Measurements from ENCODE around the gene TOM1.

Gene TOM1

GRCh38 chr22:35324762-35325161 is 25.1 kb downstream of the TOM1 start:
- no peak for DNase-seq

GRCh38 chr22:35325209-35325608 is 25.5 kb downstream of the TOM1 start:
- no peak for DNase-seq

- DNase-seq, result no peak
These were observed 27.3 kb downstream of the TOM1 start for GRCh38 chr22:35326854-35327562.

GRCh38 chr22:35327690-35328471 is 28.2 kb downstream of the TOM1 start:
- DNase-seq, result no peak

DNA sequence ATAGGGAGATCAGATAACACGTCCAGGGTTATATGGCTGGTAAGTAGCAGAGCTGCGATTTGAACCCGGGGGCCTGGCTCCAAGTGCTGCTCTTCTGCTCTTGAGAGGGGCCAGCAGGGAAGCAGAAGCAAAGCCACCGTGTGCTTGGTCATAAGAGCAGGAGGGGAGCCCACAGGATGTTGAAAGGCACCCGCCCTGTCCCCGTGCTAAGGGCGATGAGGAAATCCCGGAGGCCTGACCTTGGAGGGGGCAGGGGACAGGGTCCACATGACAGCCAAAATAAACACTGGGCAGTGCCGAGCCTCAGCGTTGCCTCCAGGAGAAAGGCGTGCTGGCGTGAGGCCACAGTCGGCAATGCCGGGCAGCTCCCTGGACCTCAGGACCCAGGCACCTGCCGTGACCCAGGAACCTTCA is 28.8 kb downstream of the TOM1 start:
- no peak for DNase-seq

DNA sequence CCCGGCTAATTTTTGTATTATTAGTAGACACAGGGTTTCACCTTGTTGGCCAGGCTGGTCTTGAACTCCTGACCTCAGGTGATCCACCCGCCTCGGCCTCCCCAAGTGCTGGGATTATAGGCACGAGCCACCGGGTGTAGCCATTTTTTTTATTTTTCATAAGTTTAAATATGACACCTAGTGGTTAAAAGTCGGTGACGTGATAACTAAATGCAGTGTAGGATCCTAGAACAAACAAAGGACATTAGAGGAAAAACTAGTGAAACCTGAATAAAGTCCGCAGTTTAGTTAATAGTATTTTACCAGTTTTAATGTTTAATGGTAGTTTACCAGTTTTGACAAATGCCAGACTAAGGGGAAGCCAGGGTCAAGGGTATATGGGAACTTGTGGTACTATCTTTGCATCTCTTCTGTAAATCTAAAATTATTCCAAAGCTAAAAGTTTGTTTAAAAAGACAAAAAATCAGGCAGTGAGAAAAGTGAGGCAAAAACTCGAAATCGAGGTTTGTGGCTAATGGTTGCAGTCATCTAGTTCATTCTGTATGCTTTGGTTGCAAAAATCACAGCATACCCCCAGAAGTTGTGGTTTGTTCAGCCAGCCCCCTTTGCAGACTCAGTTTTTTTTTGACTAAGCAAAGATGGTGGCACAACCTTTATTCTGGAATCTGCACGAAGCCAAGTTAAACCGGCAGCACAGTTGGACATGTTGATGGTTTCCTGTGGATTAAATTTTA is 29.6 kb downstream of the TOM1 start:
- DNase-seq, result no peak

- peak in 3 of 14 donors; percentile 6 to 35 (median 25) for DNase-seq
These were observed 30.7 kb downstream of the TOM1 start for GRCh38 chr22:35330258-35330861.

GRCh38 chr22:35332278-35332677 is 32.6 kb downstream of the TOM1 start:
- no peak for DNase-seq

DNA sequence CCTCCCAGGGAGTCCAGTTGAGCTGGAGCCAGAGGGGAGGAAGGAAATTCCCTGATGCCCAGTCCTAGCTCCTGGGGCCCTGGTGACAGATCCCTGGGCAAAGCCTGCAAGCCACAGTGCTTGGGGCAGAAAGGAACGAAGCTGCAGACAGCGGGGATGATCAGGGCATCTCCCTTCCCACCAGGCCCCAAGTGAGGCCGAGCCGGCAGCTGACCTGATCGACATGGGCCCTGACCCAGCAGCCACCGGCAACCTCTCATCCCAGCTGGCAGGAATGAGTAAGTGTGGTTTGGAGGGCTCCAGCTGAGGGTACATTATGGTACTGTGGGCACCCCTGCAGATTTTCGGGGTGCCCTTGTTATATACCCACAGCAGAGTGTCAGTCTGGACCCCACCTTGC is 33.5 kb downstream of the TOM1 start:
- DNase-seq, result no peak

DNA sequence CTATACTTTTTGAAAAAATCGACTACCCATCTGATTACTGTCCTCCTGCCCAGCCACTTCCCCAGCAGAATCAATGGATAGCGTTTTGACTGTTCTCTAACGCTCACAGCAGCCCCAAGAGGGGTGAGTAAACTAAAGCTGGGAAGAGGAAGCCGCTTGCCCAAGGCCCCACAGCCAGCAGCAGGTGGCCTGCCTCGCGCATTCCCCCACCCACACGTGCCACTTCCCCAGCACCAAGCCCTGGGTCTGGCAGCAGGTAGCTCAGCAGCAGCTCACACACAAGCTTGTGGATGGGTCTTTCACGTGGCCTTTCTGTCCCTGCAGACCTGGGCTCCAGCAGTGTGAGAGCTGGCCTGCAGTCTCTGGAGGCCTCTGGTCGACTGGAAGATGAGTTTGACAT is 34.3 kb downstream of the TOM1 start:
- DNase-seq, result no peak

GRCh38 chr22:35335468-35335867 is 35.8 kb downstream of the TOM1 start:
- no peak for DNase-seq

DNA sequence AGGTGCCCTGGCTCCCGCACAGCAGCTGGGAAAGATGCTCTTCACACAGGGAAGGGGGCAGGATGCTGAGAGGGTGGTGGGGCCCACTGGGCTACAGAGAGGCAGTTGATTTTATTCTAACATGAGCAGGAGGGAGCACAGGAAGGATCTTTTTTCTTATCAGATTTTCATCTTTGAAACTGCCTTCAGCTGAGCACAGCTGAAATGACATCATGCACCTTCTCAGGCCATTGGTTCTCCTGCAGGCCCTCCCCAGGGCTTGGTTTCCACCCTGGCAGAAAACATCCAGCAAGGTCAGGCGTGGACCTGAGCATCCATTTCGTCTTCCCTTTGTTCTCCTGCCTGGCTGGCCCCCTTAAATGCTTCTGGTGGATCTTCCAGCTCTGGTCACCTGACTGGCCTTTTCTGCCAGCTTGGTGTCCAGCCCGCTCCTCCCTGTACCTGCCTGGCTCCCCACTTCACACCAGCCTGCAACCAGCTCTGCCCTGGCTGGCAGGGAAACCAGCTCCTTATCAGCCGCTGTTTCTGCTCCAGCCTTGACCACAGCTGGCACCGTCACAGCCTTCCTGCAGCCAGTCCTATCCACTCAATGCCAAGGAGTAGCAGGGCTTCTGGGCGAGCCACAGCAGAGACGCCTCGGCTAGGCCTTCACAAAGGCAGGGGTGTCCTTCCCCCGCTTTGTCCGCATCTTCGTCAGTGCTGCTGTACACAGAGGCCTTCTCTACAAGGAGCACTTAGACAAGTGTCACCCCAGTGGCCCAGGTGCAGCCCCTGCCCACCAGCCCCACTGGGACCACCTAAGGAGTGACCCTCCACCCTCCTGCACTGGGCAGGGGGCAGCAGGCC is 36.5 kb downstream of the TOM1 start:
- DNase-seq, result no peak

DNA sequence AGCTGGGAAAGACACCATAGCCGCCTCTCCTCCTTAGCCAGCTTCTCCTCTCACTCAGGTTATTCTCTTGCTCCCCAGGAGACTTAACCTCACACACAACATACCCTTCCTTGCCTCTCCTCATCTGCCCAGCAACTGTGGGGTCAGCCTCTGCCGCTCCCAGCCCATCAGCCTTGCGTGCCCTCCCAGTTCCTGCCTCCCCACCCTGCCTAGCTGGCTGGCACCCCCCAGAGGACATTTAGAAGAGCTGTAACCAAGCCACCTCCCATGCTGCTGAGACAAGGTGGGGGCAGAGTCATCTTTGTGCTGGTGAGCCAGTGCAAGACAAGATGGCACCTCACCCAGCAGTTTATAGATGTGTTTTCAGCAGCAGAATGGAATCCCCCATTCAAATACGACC is 38.2 kb downstream of the TOM1 start:
- DNase-seq, result no peak

DNA sequence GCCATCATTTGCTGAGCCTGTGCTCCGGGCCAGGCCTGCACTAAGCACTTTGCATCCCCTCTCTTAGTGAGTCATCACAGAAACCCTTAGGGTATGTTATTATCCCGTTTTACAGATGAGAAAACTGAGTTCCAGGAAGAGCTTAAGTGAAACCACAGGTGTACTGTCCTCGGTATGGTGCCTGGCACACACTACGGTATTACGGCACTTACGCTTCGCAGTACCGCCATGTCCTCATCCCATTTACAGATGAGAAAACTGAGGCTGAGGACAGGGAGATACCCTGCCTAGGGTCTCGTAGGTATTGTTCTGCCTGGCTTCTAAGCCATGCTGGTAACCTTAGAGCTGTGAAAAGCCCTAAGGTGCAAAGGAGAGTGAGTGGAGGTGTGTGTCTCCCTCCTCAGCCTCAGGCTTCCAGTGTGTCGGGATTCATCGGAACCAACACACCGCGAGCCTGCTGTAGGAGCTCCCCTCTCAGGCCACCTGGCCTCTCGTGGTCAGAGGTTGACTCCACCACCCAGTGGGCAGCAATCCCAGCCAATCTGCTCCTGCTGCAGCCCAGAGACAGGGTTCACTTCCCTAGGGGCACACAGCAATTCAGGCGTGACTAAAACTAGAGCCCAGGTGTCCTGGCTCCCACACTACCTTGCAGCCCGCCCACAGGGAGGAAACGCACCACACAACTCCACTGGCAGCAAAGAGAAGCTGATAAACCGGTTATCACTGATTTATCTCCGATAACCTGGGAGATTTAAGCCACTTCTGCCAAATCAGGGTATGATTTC is 41.6 kb downstream of the TOM1 start:
- DNase-seq, result no peak

- no peak for DNase-seq
These were observed 42.7 kb downstream of the TOM1 start for GRCh38 chr22:35342390-35342789.

GRCh38 chr22:35343664-35344550 is 44.2 kb downstream of the TOM1 start:
- no peak for DNase-seq

- DNase-seq, result no peak
These were observed 45.4 kb downstream of the TOM1 start for GRCh38 chr22:35344956-35345690.

DNA sequence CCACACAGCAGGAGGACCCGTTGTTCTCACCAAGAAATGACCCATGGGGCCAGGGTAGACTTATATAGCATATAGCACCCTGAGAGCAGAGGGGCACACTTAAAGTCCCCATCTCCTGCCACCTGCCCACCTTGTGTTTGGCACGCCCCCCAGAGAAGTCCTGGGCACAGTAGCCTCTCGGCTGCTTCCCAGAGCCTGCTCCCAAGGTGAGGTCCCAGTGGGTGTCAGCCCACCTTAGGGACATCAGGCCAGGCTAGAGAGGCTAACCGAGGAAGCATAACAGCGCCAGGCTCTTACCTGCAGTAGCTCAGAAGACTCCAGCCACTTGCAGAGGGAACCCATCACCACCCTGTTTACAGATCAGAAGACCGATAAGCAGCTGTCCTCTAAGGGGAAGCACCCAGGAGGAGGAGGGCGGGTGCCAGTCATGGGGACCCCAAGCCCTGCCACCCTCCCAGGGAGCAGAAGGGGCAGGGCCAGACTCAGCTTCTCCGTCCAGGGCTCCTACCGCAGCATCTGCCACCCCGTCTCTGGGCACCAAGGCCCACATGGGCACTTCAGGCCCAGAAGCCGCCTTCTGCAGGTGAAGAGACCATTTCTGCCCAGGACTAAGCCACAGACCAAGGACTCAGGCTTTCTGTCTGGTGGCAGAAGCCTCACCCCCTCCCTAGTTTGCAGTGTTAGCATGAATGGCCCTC is 46.3 kb downstream of the TOM1 start:
- no peak for DNase-seq
